Endothelial cell of umbilical vein (primary cell): ENCODE results near the gene ARID1B. TPM values are rescaled to one million over a fixed set of nuclear protein-coding genes. Genes with fewer than 3 reads are reported as not detected.

Experiments used
- BruUV-seq: library from RNA; stranded (reverse); fragments of 400-500 nt; replicated peaks from 2 replicates; lab custom pipeline; 2021; lab: Mats Ljungman, UMichigan
- CTCF ChIA-PET: fragments of 300-600, 350-600 bp; sonication (Branson Sonifier 250); formaldehyde crosslinking; loops from one replicate; lab custom pipeline; 2021; ENCODE audit warnings: antibody characterized with exemption, inconsistent platforms; lab: Charles Lee
- POLR2A ChIA-PET: fragments of 300-600, 350-600 bp; sonication (Branson Sonifier 250); formaldehyde crosslinking; loops from one replicate; lab custom pipeline; 2021; ENCODE audit warnings: antibody characterized with exemption, inconsistent platforms; lab: Charles Lee
- DNase-seq: peaks from one replicate; pipeline ENCODE4 v3.0.0-alpha.2; 2011; ENCODE audit warnings: low read depth, low spot score
- FAIRE-seq: peaks from 2 replicates; lab custom pipeline; 2011; peaks lifted over from hg19 to GRCh38; lab: Jason Lieb, UNC
- H2AFZ ChIP-seq: 2 replicates; pipeline ENCODE4 v1.6.0; 2012; ENCODE audit warnings: low read depth, low read length, control low read depth, inconsistent platforms
- H3K27ac ChIP-seq: 2 replicates; pipeline ENCODE4 v1.5.1; 2011; ENCODE audit warnings: low read depth, mild to moderate bottlenecking, control low read depth, low read length, moderate library complexity; ENCODE audit not compliant: insufficient read depth
- H3K27me3 ChIP-seq, 2 experiments: 2 replicates each; pipeline versions ENCODE4 v1.6.0 to v1.6.1; 2011; ENCODE audit warnings: low read length in 2 of 2, mixed read lengths in 1 of 2; ENCODE audit not compliant: control insufficient read depth in 2 of 2, insufficient read depth in 2 of 2
- H3K36me3 ChIP-seq, 2 experiments: 2 replicates in 1 of 2; 3 replicates in 1 of 2; pipeline ENCODE4 v1.5.1; 2011; ENCODE audit warnings: low read length in 2 of 2, mild to moderate bottlenecking in 1 of 2, moderate library complexity in 1 of 2; ENCODE audit not compliant: control insufficient read depth in 2 of 2, insufficient read depth in 2 of 2; ENCODE audit errors: extremely low read depth in 1 of 2
- H3K4me1 ChIP-seq: 3 replicates; pipeline ENCODE4 v1.5.1; 2011; ENCODE audit warnings: mild to moderate bottlenecking, low read length; ENCODE audit not compliant: control insufficient read depth, insufficient read depth; ENCODE audit errors: extremely low read depth
- H3K4me2 ChIP-seq: 2 replicates; pipeline ENCODE4 v1.6.1; 2011; ENCODE audit warnings: low read length, control low read depth, mixed read lengths; ENCODE audit not compliant: insufficient read depth
- H3K4me3 ChIP-seq, 3 experiments: fragments of 200-600 bp in 1 of 3; sonication (generic), shearing (Covaris generic) in 1 of 3; replicated peaks in 1 of 3; 2 replicates each; pipeline ENCODE4 v1.5.1; 2011 to 2016; ENCODE audit warnings: control low read depth in 3 of 3, low read length in 3 of 3, mild to moderate bottlenecking in 2 of 3, inconsistent platforms in 1 of 3, low read depth in 1 of 3, moderate library complexity in 1 of 3; ENCODE audit not compliant: insufficient read depth in 1 of 3
- H3K79me2 ChIP-seq: 2 replicates; pipeline ENCODE4 v1.6.0; 2012; ENCODE audit warnings: low read length, inconsistent platforms; ENCODE audit not compliant: control insufficient read depth, insufficient read depth
- H3K9ac ChIP-seq: replicated peaks from 2 replicates; pipeline ENCODE3; 2011; ENCODE audit warnings: low read length, control low read depth; ENCODE audit not compliant: insufficient read depth; ENCODE audit errors: extremely low read depth
- H3K9me1 ChIP-seq: replicated peaks from 3 replicates; pipeline ENCODE4 v1.6.0; 2011; ENCODE audit warnings: mild to moderate bottlenecking, low read length; ENCODE audit not compliant: control insufficient read depth, insufficient read depth; ENCODE audit errors: extremely low read depth
- H3K9me3 ChIP-seq: replicated peaks from 2 replicates; pipeline ENCODE4 v1.5.1; 2012; ENCODE audit warnings: low read length, inconsistent platforms; ENCODE audit not compliant: control insufficient read depth, insufficient read depth
- H4K20me1 ChIP-seq: replicated peaks from 2 replicates; pipeline ENCODE3; 2011; ENCODE audit warnings: mild to moderate bottlenecking, low read length; ENCODE audit not compliant: control insufficient read depth, insufficient read depth; ENCODE audit errors: extremely low read depth
- EZH2 ChIP-seq: IDR thresholded peaks from 2 replicates; pipeline ENCODE4 v1.6.1; 2012; ENCODE audit warnings: borderline replicate concordance, low read depth, mild to moderate bottlenecking, moderate library complexity, low read length, inconsistent platforms; ENCODE audit not compliant: severe bottlenecking
- FOS ChIP-seq: IDR thresholded peaks from 2 replicates; pipeline ENCODE4 v1.6.1; 2011; ENCODE audit warnings: mild to moderate bottlenecking, low read length, moderate library complexity, borderline replicate concordance; ENCODE audit not compliant: insufficient read depth
- JUN ChIP-seq: IDR thresholded peaks from 2 replicates; pipeline ENCODE4 v1.6.1; 2011; ENCODE audit warnings: borderline replicate concordance, low read depth; ENCODE audit not compliant: insufficient read length, insufficient read depth
- MYC ChIP-seq: IDR thresholded peaks from one replicate; pipeline ENCODE4 v1.6.1; 2011; ENCODE audit warnings: mild to moderate bottlenecking, low read depth, low read length
- POLR2A ChIP-seq: IDR thresholded peaks from 2 replicates; pipeline ENCODE4 v1.6.1; 2012; ENCODE audit warnings: low read depth, mild to moderate bottlenecking, control low read depth, low read length
- POLR2AphosphoS5 ChIP-seq: IDR thresholded peaks from 2 replicates; pipeline ENCODE4 v1.6.1; 2012; ENCODE audit warnings: low read depth, mild to moderate bottlenecking, control low read depth, low read length, moderate library complexity; ENCODE audit not compliant: insufficient read depth
- dilution Hi-C: fragments of 300-500 bp; cut with MboI; formaldehyde crosslinking; loops from one replicate; pipeline ENCODE4 v1.15.0; 2019; ENCODE audit warnings: low sequenced_read_pairs; ENCODE audit not compliant: extremely low pct_ligation_motif_present
- intact Hi-C: fragments of 100-400 bp; cut with micrococcal nuclease; formaldehyde crosslinking; loops from one replicate; pipeline ENCODE4 v1.10.0; 2022
- polyA plus RNA-seq, 4 experiments: library from polyadenylated mRNA; depleted of rRNA in 3 of 4; stranded (reverse) in 3 of 4; unstranded in 1 of 4; fragments of >200 nt; gene quantifications; 2 replicates each; pipeline versions ENCODE4 v1.2.1 to v1.2.3, GENCODE V29; 2011 to 2012; ENCODE audit warnings: missing spikeins in 1 of 4
- total RNA-seq: library from RNA; stranded (reverse); gene quantifications from 2 replicates; pipeline ENCODE4 v1.2.3, GENCODE V29; 2021
- TF ChIP-seq, protein P1 (sequence below): IDR thresholded peaks from 2 replicates; pipeline ENCODE4 v1.6.1; 2011; ENCODE audit not compliant: insufficient read depth, insufficient read length
- TF ChIP-seq, protein P2 (sequence below), 2 donors: IDR thresholded peaks; 1 replicate in 1 of 2; 2 replicates in 1 of 2; pipeline ENCODE4 v1.5.1; 2011; ENCODE audit warnings: low read length in 2 of 2, mild to moderate bottlenecking in 2 of 2, moderate library complexity in 2 of 2, control low read depth in 1 of 2, inconsistent platforms in 1 of 2, low read depth in 1 of 2; ENCODE audit not compliant: insufficient read depth in 1 of 2; ENCODE audit errors: extremely low read depth in 1 of 2

The ARID1B gene
- total and polyA plus RNA-seq, 2 donors (not counting 3 experiments of a cell fraction or from before 2014, with no cell fraction given), result 21.8 to 89.5 TPM

DNA sequence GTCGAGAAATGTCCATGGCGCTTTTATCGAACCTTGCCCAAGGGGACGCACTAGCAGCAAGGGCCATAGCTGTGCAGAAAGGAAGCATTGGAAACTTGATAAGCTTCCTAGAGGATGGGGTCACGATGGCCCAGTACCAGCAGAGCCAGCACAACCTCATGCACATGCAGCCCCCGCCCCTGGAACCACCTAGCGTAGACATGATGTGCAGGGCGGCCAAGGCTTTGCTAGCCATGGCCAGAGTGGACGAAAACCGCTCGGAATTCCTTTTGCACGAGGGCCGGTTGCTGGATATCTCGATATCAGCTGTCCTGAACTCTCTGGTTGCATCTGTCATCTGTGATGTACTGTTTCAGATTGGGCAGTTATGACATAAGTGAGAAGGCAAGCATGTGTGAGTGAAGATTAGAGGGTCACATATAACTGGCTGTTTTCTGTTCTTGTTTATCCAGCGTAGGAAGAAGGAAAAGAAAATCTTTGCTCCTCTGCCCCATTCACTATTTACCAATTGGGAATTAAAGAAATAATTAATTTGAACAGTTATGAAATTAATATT, 430.4 kb downstream of the ARID1B start:
- no peak for FAIRE-seq
- Histone ChIP-seq H3K79me2 (no peaks in the 10 kb centered on the region), H3K27ac (no peak overlapping the region), H3K4me3 (no peak overlapping the region), H3K4me1 (no peaks in the 10 kb centered on the region), H3K36me3 (peaks cover 0 to 22% of the 10 kb centered on the region in 2 experiments), H3K4me2 (no peak overlapping the region), H3K9ac (no peak overlapping the region), H3K9me3 (no peaks in the 10 kb centered on the region), H3K9me1 (no peaks in the 10 kb centered on the region), H2AFZ (no peak overlapping the region), H4K20me1 (no peaks in the 10 kb centered on the region), H3K27me3 (no peaks in the 10 kb centered on the region)
- no peak for TF ChIP-seq FOS
- TF ChIP-seq, protein P1, sequence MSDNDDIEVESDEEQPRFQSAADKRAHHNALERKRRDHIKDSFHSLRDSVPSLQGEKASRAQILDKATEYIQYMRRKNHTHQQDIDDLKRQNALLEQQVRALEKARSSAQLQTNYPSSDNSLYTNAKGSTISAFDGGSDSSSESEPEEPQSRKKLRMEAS, result no peak
- TF ChIP-seq, protein P2, sequence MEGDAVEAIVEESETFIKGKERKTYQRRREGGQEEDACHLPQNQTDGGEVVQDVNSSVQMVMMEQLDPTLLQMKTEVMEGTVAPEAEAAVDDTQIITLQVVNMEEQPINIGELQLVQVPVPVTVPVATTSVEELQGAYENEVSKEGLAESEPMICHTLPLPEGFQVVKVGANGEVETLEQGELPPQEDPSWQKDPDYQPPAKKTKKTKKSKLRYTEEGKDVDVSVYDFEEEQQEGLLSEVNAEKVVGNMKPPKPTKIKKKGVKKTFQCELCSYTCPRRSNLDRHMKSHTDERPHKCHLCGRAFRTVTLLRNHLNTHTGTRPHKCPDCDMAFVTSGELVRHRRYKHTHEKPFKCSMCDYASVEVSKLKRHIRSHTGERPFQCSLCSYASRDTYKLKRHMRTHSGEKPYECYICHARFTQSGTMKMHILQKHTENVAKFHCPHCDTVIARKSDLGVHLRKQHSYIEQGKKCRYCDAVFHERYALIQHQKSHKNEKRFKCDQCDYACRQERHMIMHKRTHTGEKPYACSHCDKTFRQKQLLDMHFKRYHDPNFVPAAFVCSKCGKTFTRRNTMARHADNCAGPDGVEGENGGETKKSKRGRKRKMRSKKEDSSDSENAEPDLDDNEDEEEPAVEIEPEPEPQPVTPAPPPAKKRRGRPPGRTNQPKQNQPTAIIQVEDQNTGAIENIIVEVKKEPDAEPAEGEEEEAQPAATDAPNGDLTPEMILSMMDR (IDR thresholded peaks at IDR 0.05; ENCODE audit: extremely low read depth in 1 of 2, insufficient read depth in 1 of 2, low read depth in 1 of 2, low read length in 2 of 2), result no peak
- no peak for TF ChIP-seq POLR2AphosphoS5
- TF ChIP-seq EZH2, result no peak
- no peak for TF ChIP-seq POLR2A
- TF ChIP-seq JUN, result no peak
- no peak for TF ChIP-seq MYC
- CTCF ChIA-PET, result no interaction called here
- TSS peak; percentile 22 for BruUV-seq
- intact Hi-C loops (no loop called here), dilution Hi-C loops (no loop called here)
- DNase-seq, result no peak
- POLR2A ChIA-PET, result no interaction called here
